CD8-positive, alpha-beta memory T cell (primary cell): Measurements from ENCODE around the gene NDUFAF5. TPM values are rescaled to one million over a fixed set of nuclear protein-coding genes. Genes with fewer than 3 reads are reported as not detected.

Experiments used
- CTCF ChIA-PET: fragments of 350-600 bp; sonication (Branson Sonifier 250); formaldehyde crosslinking; loops from one replicate; lab custom pipeline; 2021; ENCODE audit warnings: antibody characterized with exemption; lab: Charles Lee
- POLR2A ChIA-PET: fragments of 350-600 bp; sonication (Branson Sonifier 250); formaldehyde crosslinking; loops from one replicate; lab custom pipeline; 2021; ENCODE audit warnings: antibody characterized with exemption; lab: Charles Lee
- DNase-seq, 5 donors: peaks; one replicate each; pipeline versions ENCODE4 v3.0.0 to v3.0.0-alpha.2; 2020 to 2022; ENCODE audit warnings: mixed read lengths in 1 of 5
- H3K27ac ChIP-seq: one replicate; pipeline ENCODE4 v1.7.0; 2013; ENCODE audit warnings: low read depth, mild to moderate bottlenecking, low read length, moderate library complexity
- H3K27me3 ChIP-seq: 2 replicates; pipeline ENCODE4 v1.7.0; 2013; ENCODE audit warnings: low read length, mild to moderate bottlenecking; ENCODE audit not compliant: insufficient read depth, poor library complexity, severe bottlenecking
- H3K36me3 ChIP-seq: 2 replicates; pipeline ENCODE4 v1.7.0; 2013; ENCODE audit warnings: mild to moderate bottlenecking, low read length, moderate library complexity; ENCODE audit not compliant: insufficient read depth
- H3K4me1 ChIP-seq: 2 replicates; pipeline ENCODE4 v1.7.0; 2013; ENCODE audit warnings: mild to moderate bottlenecking, low read length, moderate library complexity; ENCODE audit not compliant: insufficient read depth
- H3K4me3 ChIP-seq: 2 replicates; pipeline ENCODE4 v1.7.0; 2013; ENCODE audit warnings: mild to moderate bottlenecking, low read length
- H3K9me3 ChIP-seq: 2 replicates; pipeline ENCODE4 v1.7.0; 2013; ENCODE audit warnings: mild to moderate bottlenecking, low read length
- H3K27ac Mint-ChIP-seq, 8 donors: one replicate each; pipeline ENCODE4 v1.8.0; 2020 to 2021; ENCODE audit warnings: mixed read lengths in 8 of 8, mild to moderate bottlenecking in 6 of 8, inconsistent platforms in 3 of 8, moderate library complexity in 3 of 8
- H3K27me3 Mint-ChIP-seq, 2 donors: one replicate each; pipeline ENCODE4 v1.8.0; 2020 to 2021; ENCODE audit warnings: mixed read lengths in 2 of 2, mild to moderate bottlenecking in 1 of 2, moderate library complexity in 1 of 2
- H3K36me3 Mint-ChIP-seq, 3 donors: one replicate each; pipeline ENCODE4 v1.8.0; 2020 to 2021; ENCODE audit warnings: mixed read lengths in 3 of 3, inconsistent platforms in 1 of 3, mild to moderate bottlenecking in 1 of 3
- H3K4me1 Mint-ChIP-seq, 3 donors: one replicate each; pipeline ENCODE4 v1.8.0; 2020 to 2021; ENCODE audit warnings: mixed read lengths in 3 of 3, inconsistent platforms in 1 of 3, mild to moderate bottlenecking in 1 of 3
- H3K4me3 Mint-ChIP-seq, 7 donors: one replicate each; pipeline ENCODE4 v1.8.0; 2020 to 2021; ENCODE audit warnings: mixed read lengths in 7 of 7, mild to moderate bottlenecking in 6 of 7, moderate library complexity in 4 of 7, inconsistent platforms in 2 of 7
- H3K9me3 Mint-ChIP-seq, 5 donors: one replicate each; pipeline ENCODE4 v1.8.0; 2020 to 2022; ENCODE audit warnings: mixed read lengths in 5 of 5, mild to moderate bottlenecking in 3 of 5, moderate library complexity in 2 of 5, inconsistent platforms in 1 of 5
- polyA plus RNA-seq: library from polyadenylated mRNA; unstranded; fragments of 300-500 nt; fragmentation: Illumina TruSeq; gene quantifications from one replicate; pipeline ENCODE4 v1.2.3, GENCODE V29; 2021
- total RNA-seq, 2 experiments: library from RNA; stranded (reverse); gene quantifications; one replicate each; pipeline ENCODE4 v1.2.3, GENCODE V29; 2021

Gene NDUFAF5
- total and polyA plus RNA-seq, 3 experiments from 2014 or later, result 9.4 to 31.9 (median 31.0) TPM

DNA sequence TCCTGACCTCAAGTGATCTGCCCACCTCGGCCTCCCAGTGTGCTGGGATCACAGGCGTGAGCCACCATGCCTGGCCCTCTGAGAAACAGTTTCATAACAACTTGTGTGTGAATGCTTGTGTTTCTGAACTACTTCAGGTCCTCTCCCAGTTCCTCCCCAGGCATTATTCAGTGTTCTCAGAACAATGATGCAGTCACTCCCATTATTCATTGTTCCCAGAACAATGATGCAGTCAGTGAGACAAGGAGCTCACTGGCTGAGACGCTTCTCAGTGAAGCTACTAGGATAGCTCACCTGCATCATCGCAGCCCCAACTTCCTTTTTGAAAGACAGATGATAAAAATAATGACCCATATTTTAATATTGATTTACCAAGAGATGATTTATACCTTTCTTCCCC, 71.5 kb downstream of the NDUFAF5 start:
- H3K27me3 Mint-ChIP-seq, result peaks cover 0 to 13% of the 10 kb centered on the region in 2 donors
- H3K36me3 Mint-ChIP-seq, result no peaks in the 10 kb centered on the region
- H3K4me3 Mint-ChIP-seq, result no peak overlapping the region
- no peaks in the 10 kb centered on the region for H3K27me3 ChIP-seq
- H3K9me3 ChIP-seq, result no peaks in the 10 kb centered on the region
- H3K27ac ChIP-seq, result no peak overlapping the region
- ChIA-PET CTCF (no interaction called here), POLR2A (no interaction called here)
- no peaks in the 10 kb centered on the region for H3K4me1 Mint-ChIP-seq
- H3K27ac Mint-ChIP-seq, result no peak overlapping the region
- no peak for DNase-seq
- H3K9me3 Mint-ChIP-seq, result peaks cover 0 to 2% (median 0%) of the 10 kb centered on the region in 5 donors
- H3K36me3 ChIP-seq, result no peaks in the 10 kb centered on the region
- H3K4me1 ChIP-seq, result no peaks in the 10 kb centered on the region
- H3K4me3 ChIP-seq, result no peak overlapping the region

- peaks cover 3 to 19% of the 10 kb centered on the region in 2 donors for H3K27me3 Mint-ChIP-seq
- no peak overlapping the region for H3K27ac ChIP-seq
- H3K27ac Mint-ChIP-seq, result no peak overlapping the region
- DNase-seq, result no peak
- H3K4me3 Mint-ChIP-seq, result no peak overlapping the region
- H3K36me3 ChIP-seq, result no peaks in the 10 kb centered on the region
- H3K36me3 Mint-ChIP-seq, result no peaks in the 10 kb centered on the region
- H3K9me3 ChIP-seq, result no peaks in the 10 kb centered on the region
- H3K4me3 ChIP-seq, result no peak overlapping the region
- CTCF ChIA-PET, result no interaction called here
- H3K4me1 ChIP-seq, result no peaks in the 10 kb centered on the region
- no peaks in the 10 kb centered on the region for H3K27me3 ChIP-seq
- peaks cover 0 to 2% (median 0%) of the 10 kb centered on the region in 5 donors for H3K9me3 Mint-ChIP-seq
- POLR2A ChIA-PET, result no interaction called here
- H3K4me1 Mint-ChIP-seq, result no peaks in the 10 kb centered on the region
Observed at GRCh38 chr20:13857304-13857703, 72.5 kb downstream of the NDUFAF5 start.

GRCh38 chr20:13857961-13858360, 73.1 kb downstream of the NDUFAF5 start:
- CTCF ChIA-PET, result no interaction called here
- peaks cover 0 to 2% (median 0%) of the 10 kb centered on the region in 5 donors for H3K9me3 Mint-ChIP-seq

GRCh38 chr20:13858439-13858838, 73.6 kb downstream of the NDUFAF5 start:
- Mint-ChIP-seq H3K36me3 (no peaks in the 10 kb centered on the region), H3K9me3 (peaks cover 0 to 2% (median 0%) of the 10 kb centered on the region in 5 donors), H3K27me3 (peaks cover 3 to 19% of the 10 kb centered on the region in 2 donors), H3K4me1 (no peaks in the 10 kb centered on the region), H3K27ac (no peak overlapping the region), H3K4me3 (no peak overlapping the region)
- H3K27ac ChIP-seq, result no peak overlapping the region
- no peaks in the 10 kb centered on the region for H3K4me1 ChIP-seq
- no peak for DNase-seq
- H3K9me3 ChIP-seq, result no peaks in the 10 kb centered on the region
- POLR2A ChIA-PET, result no interaction called here
- CTCF ChIA-PET, result no interaction called here
- H3K36me3 ChIP-seq, result no peaks in the 10 kb centered on the region
- H3K27me3 ChIP-seq, result no peaks in the 10 kb centered on the region
- no peak overlapping the region for H3K4me3 ChIP-seq

More at GRCh38 chr20:13857961-13858360, 73.1 kb downstream of the NDUFAF5 start:
- POLR2A ChIA-PET, result no interaction called here
- Mint-ChIP-seq H3K27ac (no peak overlapping the region), H3K4me1 (no peaks in the 10 kb centered on the region), H3K27me3 (peaks cover 3 to 19% of the 10 kb centered on the region in 2 donors), H3K36me3 (no peaks in the 10 kb centered on the region), H3K4me3 (no peak overlapping the region)
- H3K4me3 ChIP-seq, result no peak overlapping the region
- no peaks in the 10 kb centered on the region for H3K4me1 ChIP-seq
- DNase-seq, result no peak
- no peaks in the 10 kb centered on the region for H3K27me3 ChIP-seq
- H3K9me3 ChIP-seq, result no peaks in the 10 kb centered on the region
- no peak overlapping the region for H3K27ac ChIP-seq
- H3K36me3 ChIP-seq, result no peaks in the 10 kb centered on the region

GRCh38 chr20:13858871-13859270, 74.0 kb downstream of the NDUFAF5 start:
- POLR2A ChIA-PET, result no interaction called here
- Mint-ChIP-seq H3K27me3 (peaks cover 3 to 16% of the 10 kb centered on the region in 2 donors), H3K4me1 (no peaks in the 10 kb centered on the region), H3K9me3 (peaks cover 0 to 2% (median 0%) of the 10 kb centered on the region in 5 donors), H3K4me3 (no peak overlapping the region), H3K36me3 (no peaks in the 10 kb centered on the region), H3K27ac (no peak overlapping the region)
- CTCF ChIA-PET, result no interaction called here
- Histone ChIP-seq H3K4me3 (no peak overlapping the region), H3K4me1 (no peaks in the 10 kb centered on the region), H3K27ac (no peak overlapping the region), H3K36me3 (no peaks in the 10 kb centered on the region), H3K27me3 (no peaks in the 10 kb centered on the region), H3K9me3 (no peaks in the 10 kb centered on the region)
- no peak for DNase-seq

- H3K36me3 Mint-ChIP-seq, result no peaks in the 10 kb centered on the region
- ChIA-PET CTCF (no interaction called here), POLR2A (no interaction called here)
- no peaks in the 10 kb centered on the region for H3K4me1 Mint-ChIP-seq
- H3K27ac Mint-ChIP-seq, result no peak overlapping the region
- H3K4me3 ChIP-seq, result no peak overlapping the region
- peaks cover 3 to 6% of the 10 kb centered on the region in 2 donors for H3K27me3 Mint-ChIP-seq
- H3K4me3 Mint-ChIP-seq, result no peak overlapping the region
- H3K27ac ChIP-seq, result no peak overlapping the region
- peaks cover 0 to 2% (median 0%) of the 10 kb centered on the region in 5 donors for H3K9me3 Mint-ChIP-seq
- H3K27me3 ChIP-seq, result no peaks in the 10 kb centered on the region
- no peaks in the 10 kb centered on the region for H3K9me3 ChIP-seq
- no peak for DNase-seq
- H3K4me1 ChIP-seq, result no peaks in the 10 kb centered on the region
- no peaks in the 10 kb centered on the region for H3K36me3 ChIP-seq
Observed at GRCh38 chr20:13862245-13862644, 77.4 kb downstream of the NDUFAF5 start.

DNA sequence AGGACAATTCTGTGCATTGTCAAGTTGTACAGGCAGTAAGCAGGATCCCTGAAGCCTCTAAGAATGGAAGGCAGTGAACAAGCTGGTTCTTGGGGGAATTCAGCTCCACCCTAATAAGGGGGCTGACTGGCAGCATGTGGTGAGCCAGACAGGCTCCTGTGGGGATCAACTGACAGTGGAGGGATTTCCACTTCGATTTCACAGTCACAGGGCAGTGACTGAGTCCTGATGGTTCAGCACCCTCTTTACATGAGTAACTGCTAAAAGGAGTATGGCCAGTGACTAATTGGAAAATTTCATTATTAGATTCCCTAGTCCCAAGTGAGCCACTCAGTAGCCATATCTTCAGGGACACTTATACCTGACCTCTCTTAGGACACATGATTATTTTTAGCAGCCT, 78.4 kb downstream of the NDUFAF5 start:
- H3K27me3 Mint-ChIP-seq, result peaks cover 3 to 6% of the 10 kb centered on the region in 2 donors
- no peaks in the 10 kb centered on the region for H3K9me3 ChIP-seq
- H3K9me3 Mint-ChIP-seq, result peaks cover 0 to 2% (median 0%) of the 10 kb centered on the region in 5 donors
- no peak overlapping the region for H3K27ac Mint-ChIP-seq
- no peaks in the 10 kb centered on the region for H3K4me1 Mint-ChIP-seq
- H3K27ac ChIP-seq, result no peak overlapping the region
- ChIA-PET CTCF (no interaction called here), POLR2A (no interaction called here)
- no peaks in the 10 kb centered on the region for H3K4me1 ChIP-seq
- no peaks in the 10 kb centered on the region for H3K27me3 ChIP-seq
- DNase-seq, result no peak
- H3K4me3 Mint-ChIP-seq, result no peak overlapping the region
- no peaks in the 10 kb centered on the region for H3K36me3 ChIP-seq
- H3K36me3 Mint-ChIP-seq, result no peaks in the 10 kb centered on the region
- H3K4me3 ChIP-seq, result no peak overlapping the region

DNA sequence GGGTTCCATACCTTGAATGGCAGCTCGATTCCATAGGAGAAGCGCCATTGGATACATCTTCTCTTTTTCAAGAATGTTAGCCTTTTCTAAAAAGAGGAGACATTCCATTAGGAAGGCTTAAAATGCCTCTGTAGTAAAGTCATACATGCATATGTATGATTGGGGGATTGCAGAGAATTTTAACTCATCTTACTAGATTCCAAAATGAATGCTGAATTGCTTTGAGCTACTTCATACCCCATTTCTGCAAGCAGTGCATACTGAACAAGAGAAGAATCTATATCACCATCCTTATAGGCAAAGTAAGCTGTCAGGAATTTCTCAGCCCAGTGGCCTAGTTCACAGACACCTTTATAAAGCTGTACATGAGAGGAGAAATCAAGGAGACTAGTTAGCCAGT, 80.3 kb downstream of the NDUFAF5 start:
- H3K9me3 Mint-ChIP-seq, result no peaks in the 10 kb centered on the region
- H3K27me3 ChIP-seq, result no peaks in the 10 kb centered on the region
- H3K4me1 ChIP-seq, result no peaks in the 10 kb centered on the region
- H3K36me3 ChIP-seq, result no peaks in the 10 kb centered on the region
- no peak for DNase-seq
- no peak overlapping the region for H3K27ac ChIP-seq
- no peaks in the 10 kb centered on the region for H3K9me3 ChIP-seq
- H3K4me3 ChIP-seq, result no peak overlapping the region
- POLR2A ChIA-PET, result no interaction called here
- H3K27me3 Mint-ChIP-seq, result peaks cover 3 to 6% of the 10 kb centered on the region in 2 donors
- CTCF ChIA-PET, result no interaction called here
- H3K36me3 Mint-ChIP-seq, result no peaks in the 10 kb centered on the region
- H3K27ac Mint-ChIP-seq, result peak overlapping the region in 1 of 8 donors; percentile 36
- no peaks in the 10 kb centered on the region for H3K4me1 Mint-ChIP-seq
- H3K4me3 Mint-ChIP-seq, result no peak overlapping the region
